Ishikawa (cell line): Measurements from ENCODE around the gene C1orf210.

Experiments
- CEBPB ChIP-seq: IDR thresholded peaks from 2 replicates; pipeline ENCODE4 v1.6.1; 2012
- CREB1 ChIP-seq: IDR thresholded peaks from 2 replicates; pipeline ENCODE4 v1.6.1; 2012; ENCODE audit warnings: low read depth
- EGR1 ChIP-seq: IDR thresholded peaks from 2 replicates; pipeline ENCODE4 v1.6.1; 2012
- EP300 ChIP-seq: IDR thresholded peaks from 2 replicates; pipeline ENCODE4 v1.6.1; 2012; ENCODE audit warnings: borderline replicate concordance
- FOXM1 ChIP-seq: IDR thresholded peaks from 2 replicates; pipeline ENCODE4 v1.6.1; 2012; ENCODE audit warnings: low read depth, borderline replicate concordance
- NFIC ChIP-seq: IDR thresholded peaks from 2 replicates; pipeline ENCODE4 v1.6.1; 2012
- RAD21 ChIP-seq: IDR thresholded peaks from 2 replicates; pipeline ENCODE4 v1.6.1; 2012; ENCODE audit warnings: low read depth
- TAF1 ChIP-seq: IDR thresholded peaks from 2 replicates; pipeline ENCODE4 v1.6.1; 2012; ENCODE audit warnings: low read depth, mild to moderate bottlenecking
- TCF12 ChIP-seq: IDR thresholded peaks from 2 replicates; pipeline ENCODE4 v1.6.1; 2012; ENCODE audit warnings: low read depth
- TEAD4 ChIP-seq: IDR thresholded peaks from 2 replicates; pipeline ENCODE4 v1.6.1; 2012
- YY1 ChIP-seq: IDR thresholded peaks from 2 replicates; pipeline ENCODE4 v1.6.1; 2012; ENCODE audit warnings: low read depth
- ZBTB7A ChIP-seq: IDR thresholded peaks from 2 replicates; pipeline ENCODE4 v1.6.1; 2012; ENCODE audit warnings: low read depth
- TF ChIP-seq, protein P1 (sequence below): IDR thresholded peaks from 2 replicates; pipeline ENCODE4 v1.6.1; 2012
- TF ChIP-seq, protein P2 (sequence below): IDR thresholded peaks from 2 replicates; pipeline ENCODE4 v1.6.1; 2012; ENCODE audit warnings: low read depth, mild to moderate bottlenecking
- TF ChIP-seq, protein P3 (sequence below): IDR thresholded peaks from 2 replicates; pipeline ENCODE4 v1.6.1; 2012

Gene C1orf210

DNA sequence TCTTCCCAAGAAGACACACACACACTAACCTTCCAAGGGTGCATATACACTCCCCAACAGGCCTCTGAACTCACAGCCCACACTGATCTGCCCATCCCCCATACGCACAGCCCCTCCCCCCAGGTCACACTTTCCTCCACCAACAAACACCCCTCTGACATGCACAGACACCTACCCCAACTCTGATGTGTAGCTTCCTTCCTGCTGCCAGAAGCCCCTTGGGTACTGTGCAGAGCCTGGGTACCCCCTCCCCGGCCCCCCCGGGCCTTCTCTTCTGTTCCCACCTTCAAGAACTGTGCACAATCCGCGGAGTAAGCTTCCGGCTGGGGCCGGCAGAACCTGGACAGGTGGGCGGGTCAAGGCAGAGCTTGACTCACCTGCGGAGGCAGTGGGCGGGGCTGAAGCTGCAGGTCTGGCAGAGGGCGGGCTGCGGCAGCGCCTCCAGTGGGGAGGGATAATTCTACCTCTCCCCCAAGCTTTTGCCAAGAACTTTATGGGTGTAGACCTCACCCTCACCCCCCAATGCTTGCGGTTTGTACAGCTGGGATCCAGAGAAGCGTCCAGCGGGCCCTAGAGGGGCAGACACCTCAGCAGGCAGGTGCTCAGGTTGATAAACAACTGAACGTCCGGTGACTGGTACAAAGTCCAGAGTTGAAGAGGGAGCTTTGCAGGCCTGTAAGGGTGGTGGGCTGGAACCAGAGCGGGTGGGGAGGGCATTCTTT, at the start of gene C1orf210:
C1orf210 (minus strand) TSS at position 313 of the 722 bp plus-strand sequence. CDS start 2,311 bp downstream, outside the sequence.
- TF ChIP-seq CREB1 (0 out of 2 replicates have a peak, but pooled peaks have one; percentile 23), CEBPB (no peak), TCF12 (0 out of 2 replicates have a peak, but pooled peaks have one; percentile 31), ZBTB7A (peak; percentile 71; the same call in 1 of the 2 replicates), YY1 (0 out of 2 replicates have a peak, but pooled peaks have one; percentile 15), RAD21 (peak; percentile 29), TAF1 (peak; percentile 60), EP300 (peak; percentile 54; the same call in 1 of the 2 replicates), NFIC (no peak; the same call in 1 of the 2 replicates), TEAD4 (no peak)
- TF ChIP-seq, protein P1, sequence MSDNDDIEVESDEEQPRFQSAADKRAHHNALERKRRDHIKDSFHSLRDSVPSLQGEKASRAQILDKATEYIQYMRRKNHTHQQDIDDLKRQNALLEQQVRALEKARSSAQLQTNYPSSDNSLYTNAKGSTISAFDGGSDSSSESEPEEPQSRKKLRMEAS = 0 out of 2 replicates have a peak, but pooled peaks have one; percentile 36
- TF ChIP-seq, protein P2, sequence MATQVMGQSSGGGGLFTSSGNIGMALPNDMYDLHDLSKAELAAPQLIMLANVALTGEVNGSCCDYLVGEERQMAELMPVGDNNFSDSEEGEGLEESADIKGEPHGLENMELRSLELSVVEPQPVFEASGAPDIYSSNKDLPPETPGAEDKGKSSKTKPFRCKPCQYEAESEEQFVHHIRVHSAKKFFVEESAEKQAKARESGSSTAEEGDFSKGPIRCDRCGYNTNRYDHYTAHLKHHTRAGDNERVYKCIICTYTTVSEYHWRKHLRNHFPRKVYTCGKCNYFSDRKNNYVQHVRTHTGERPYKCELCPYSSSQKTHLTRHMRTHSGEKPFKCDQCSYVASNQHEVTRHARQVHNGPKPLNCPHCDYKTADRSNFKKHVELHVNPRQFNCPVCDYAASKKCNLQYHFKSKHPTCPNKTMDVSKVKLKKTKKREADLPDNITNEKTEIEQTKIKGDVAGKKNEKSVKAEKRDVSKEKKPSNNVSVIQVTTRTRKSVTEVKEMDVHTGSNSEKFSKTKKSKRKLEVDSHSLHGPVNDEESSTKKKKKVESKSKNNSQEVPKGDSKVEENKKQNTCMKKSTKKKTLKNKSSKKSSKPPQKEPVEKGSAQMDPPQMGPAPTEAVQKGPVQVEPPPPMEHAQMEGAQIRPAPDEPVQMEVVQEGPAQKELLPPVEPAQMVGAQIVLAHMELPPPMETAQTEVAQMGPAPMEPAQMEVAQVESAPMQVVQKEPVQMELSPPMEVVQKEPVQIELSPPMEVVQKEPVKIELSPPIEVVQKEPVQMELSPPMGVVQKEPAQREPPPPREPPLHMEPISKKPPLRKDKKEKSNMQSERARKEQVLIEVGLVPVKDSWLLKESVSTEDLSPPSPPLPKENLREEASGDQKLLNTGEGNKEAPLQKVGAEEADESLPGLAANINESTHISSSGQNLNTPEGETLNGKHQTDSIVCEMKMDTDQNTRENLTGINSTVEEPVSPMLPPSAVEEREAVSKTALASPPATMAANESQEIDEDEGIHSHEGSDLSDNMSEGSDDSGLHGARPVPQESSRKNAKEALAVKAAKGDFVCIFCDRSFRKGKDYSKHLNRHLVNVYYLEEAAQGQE = no peak

DNA sequence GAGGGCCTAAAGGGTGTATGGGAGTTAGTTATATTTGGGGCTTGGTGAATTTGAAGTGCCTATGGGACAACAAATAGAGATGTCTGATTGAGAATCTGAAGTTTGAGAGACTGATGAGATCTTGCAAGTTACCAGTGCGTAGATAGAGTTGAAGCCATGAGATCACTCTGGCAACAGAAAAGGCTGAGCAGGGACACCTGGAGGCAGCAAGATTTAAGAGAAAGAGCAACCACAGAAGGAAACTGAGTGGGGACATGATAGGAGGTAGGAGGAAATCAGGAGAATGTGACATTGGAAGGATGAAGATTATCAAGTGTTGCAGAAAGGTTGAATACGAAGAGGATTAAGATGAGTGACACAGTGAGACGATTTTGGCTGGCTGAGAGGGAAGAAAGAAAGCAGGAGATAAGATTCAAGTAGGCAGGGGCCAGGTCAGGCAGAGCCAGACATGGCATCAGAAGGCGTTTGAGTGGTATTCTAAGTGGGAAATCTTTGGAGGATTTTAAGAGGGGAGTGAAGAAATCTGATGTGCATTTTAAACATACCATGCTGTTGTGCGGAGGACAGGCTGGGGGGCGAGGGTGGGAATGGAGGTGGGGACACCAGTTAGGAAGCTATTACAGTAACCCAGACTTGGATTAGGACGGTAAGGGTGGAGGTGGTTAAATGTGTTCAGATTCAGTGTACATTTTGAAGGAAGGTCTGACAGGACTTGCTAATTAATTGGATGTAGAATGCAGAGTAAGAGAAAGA, 49.2 kb upstream of the C1orf210 start:
- TF ChIP-seq EGR1 (no peak), RAD21 (peak; percentile 4; the same call in 1 of the 2 replicates)

DNA sequence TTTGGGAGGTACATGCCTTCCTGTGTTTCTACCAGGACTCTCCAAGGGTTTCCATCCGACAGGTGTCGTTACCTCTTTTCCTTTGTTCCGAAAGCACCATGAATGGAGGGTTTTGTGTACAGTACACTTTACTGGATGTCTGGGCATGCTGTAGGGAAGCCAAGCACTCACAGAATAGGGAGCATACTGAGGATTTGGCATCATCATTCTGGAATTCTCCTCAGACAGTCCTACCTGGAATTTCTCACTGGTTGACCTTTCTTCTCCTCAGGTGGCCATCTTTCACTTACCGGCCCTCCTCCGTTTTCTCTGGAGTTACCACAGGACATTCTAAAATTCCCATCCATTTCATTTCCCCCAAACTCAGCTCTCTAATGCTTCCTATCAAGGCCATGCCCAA, 46.3 kb upstream of the C1orf210 start:
- TF ChIP-seq CEBPB (no peak), TCF12 (no peak), NFIC (no peak), TEAD4 (no peak), EP300 (no peak), TAF1 (no peak), YY1 (no peak), RAD21 (no peak), FOXM1 (no peak), EGR1 (no peak), ZBTB7A (no peak), CREB1 (no peak)
- TF ChIP-seq, protein P2 = no peak
- TF ChIP-seq, protein P1 = no peak
- TF ChIP-seq, protein P3, sequence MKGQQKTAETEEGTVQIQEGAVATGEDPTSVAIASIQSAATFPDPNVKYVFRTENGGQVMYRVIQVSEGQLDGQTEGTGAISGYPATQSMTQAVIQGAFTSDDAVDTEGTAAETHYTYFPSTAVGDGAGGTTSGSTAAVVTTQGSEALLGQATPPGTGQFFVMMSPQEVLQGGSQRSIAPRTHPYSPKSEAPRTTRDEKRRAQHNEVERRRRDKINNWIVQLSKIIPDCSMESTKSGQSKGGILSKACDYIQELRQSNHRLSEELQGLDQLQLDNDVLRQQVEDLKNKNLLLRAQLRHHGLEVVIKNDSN = no peak

DNA sequence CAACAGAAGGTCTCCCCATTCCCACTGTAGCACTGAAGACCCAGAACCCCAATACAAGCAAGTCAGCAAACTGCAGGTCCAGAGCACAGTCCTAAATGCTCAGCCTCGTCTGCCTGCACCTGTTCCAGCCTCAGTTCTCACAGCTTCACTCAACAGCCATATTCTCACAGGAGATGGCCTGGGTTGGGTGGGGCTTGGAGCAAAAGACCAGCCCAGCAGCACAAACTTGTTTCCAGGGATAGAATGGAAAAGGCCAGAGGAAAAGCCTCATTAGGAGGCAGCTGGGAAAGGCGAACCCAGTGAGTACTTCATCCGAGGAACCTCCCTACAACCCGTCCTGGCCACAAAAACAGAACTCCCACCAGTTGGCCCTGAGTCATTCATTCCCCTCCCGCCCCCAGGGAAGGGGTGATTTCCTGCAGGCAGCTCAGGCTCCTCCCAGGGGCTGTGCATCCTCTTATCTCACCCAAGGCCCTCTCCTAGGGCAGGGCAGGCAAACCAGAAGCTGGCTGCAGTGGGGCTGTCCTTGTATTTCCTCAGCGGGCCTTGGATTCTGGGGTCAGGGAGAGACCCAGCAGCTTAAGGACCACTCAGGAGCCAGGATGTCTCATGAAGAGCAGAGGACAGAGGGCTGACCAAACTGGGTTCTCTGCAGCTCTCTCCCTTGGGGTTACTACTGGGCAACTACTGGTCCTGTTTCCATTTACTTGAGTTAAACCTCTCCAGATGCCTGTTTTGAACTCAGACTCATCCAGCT, 44.8 kb upstream of the C1orf210 start:
- TF ChIP-seq, protein P1 = no peak
- TF ChIP-seq RAD21 = no peak
- TF ChIP-seq YY1 = no peak
- TF ChIP-seq CEBPB = no peak
- TF ChIP-seq, protein P3 = no peak
- TF ChIP-seq EGR1 = no peak
- no peak for TF ChIP-seq NFIC
- TF ChIP-seq TEAD4 = no peak
- TF ChIP-seq EP300 = no peak

DNA sequence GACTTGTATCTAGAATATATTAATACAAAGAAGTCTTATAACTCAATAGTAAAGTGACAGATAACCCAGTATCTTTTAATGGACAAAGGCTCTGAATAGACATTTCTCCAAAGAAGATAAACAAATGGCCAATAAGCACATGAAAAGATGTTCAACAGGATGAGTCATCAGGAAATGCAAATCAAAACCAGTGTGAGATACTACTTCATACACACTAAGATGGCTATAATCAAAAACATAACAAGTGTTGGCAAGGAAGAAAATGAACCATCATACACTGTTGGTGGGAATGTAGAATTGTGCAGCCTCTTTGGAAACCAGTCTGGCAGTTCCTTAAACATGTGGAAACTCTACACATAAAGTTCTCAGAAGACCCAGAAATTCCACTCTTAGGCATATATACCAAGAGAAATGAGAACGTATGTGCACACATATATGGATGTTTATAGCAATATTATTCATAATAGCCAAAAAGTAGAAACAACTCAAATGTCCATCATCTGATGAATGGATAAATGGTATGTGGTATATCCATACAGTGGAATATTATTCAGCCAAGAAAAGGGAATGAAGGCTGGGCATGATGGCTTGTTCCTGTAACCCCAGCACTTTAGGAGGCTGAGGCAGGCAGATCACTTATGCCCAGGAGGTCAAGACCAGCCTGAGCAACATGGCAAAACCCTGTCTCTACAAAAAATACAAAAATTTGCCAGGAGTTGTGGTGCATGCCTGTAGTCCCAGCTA, 42.3 kb upstream of the C1orf210 start:
- no peak for TF ChIP-seq ZBTB7A
- TF ChIP-seq, protein P2 = no peak
- TF ChIP-seq RAD21 = no peak
- no peak for TF ChIP-seq TEAD4
- TF ChIP-seq, protein P1 = no peak
- no peak for TF ChIP-seq YY1
- TF ChIP-seq, protein P3 = no peak
- no peak for TF ChIP-seq NFIC
- TF ChIP-seq TCF12 = no peak
- TF ChIP-seq EGR1 = no peak
- TF ChIP-seq TAF1 = no peak
- TF ChIP-seq EP300 = no peak
